ENCODE data around the gene CDK13. TPM values are rescaled to one million over a fixed set of nuclear protein-coding genes. Genes with fewer than 3 reads are reported as not detected.

The CDK13 gene
- total RNA-seq, 1 experiment from 2014 or later = 39.2 TPM

GRCh38 chr7:39978230-39978934 is 28.3 kb downstream of the CDK13 start (continued):
- TF ChIP-seq, protein P1, sequence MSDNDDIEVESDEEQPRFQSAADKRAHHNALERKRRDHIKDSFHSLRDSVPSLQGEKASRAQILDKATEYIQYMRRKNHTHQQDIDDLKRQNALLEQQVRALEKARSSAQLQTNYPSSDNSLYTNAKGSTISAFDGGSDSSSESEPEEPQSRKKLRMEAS (CRISPR knock-in tag; IDR thresholded peaks at IDR 0.05) = no peak
- TF ChIP-seq, protein P2, sequence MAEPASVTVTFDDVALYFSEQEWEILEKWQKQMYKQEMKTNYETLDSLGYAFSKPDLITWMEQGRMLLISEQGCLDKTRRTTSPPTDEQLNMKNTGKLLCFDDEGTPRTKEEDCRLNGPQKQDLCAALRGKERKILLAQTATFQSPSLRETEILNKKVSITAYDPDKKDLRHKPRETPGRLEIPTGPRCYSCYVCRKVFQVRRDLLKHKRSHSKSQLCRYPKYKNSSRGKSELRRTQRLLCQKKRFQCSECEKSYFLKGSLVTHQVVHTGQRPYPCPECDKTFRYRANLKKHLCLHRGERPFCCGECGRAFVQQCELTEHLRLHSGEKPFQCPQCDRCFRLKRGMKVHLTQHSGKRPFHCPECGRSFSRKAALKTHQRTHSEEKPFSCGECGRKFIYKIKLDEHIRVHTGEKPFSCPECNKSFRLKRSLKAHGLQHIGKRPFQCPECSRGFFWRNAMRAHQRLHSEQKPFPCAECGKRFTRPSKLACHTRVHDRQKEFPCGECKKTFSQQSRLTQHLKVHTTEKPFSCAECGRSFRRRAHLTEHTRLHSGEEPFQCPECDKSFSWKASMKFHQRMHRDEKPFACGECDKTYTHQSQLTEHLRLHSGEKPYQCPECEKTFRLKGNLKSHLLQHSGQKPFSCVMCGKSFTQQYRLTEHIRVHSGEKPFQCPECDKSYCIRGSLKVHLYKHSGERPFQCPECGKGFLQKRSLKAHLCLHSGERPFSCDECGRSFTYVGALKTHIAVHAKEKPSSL (CRISPR knock-in tag; conservative IDR thresholded peaks at IDR 0.05) = no peak
- TF ChIP-seq ZNF423 (CRISPR knock-in tag; IDR thresholded peaks at IDR 0.05) (no peak), SOX15 (CRISPR knock-in tag; IDR thresholded peaks at IDR 0.05) (no peak), ZNF232 (CRISPR knock-in tag; IDR thresholded peaks at IDR 0.05) (no peak), ZNF317 (CRISPR knock-in tag; IDR thresholded peaks at IDR 0.05; ENCODE audit: borderline replicate concordance, low read depth) (no peak), ZNF138 (CRISPR knock-in tag; conservative IDR thresholded peaks at IDR 0.05) (no peak), JAZF1 (CRISPR knock-in tag; IDR thresholded peaks at IDR 0.05) (no peak)
- TF ChIP-seq, protein P3, sequence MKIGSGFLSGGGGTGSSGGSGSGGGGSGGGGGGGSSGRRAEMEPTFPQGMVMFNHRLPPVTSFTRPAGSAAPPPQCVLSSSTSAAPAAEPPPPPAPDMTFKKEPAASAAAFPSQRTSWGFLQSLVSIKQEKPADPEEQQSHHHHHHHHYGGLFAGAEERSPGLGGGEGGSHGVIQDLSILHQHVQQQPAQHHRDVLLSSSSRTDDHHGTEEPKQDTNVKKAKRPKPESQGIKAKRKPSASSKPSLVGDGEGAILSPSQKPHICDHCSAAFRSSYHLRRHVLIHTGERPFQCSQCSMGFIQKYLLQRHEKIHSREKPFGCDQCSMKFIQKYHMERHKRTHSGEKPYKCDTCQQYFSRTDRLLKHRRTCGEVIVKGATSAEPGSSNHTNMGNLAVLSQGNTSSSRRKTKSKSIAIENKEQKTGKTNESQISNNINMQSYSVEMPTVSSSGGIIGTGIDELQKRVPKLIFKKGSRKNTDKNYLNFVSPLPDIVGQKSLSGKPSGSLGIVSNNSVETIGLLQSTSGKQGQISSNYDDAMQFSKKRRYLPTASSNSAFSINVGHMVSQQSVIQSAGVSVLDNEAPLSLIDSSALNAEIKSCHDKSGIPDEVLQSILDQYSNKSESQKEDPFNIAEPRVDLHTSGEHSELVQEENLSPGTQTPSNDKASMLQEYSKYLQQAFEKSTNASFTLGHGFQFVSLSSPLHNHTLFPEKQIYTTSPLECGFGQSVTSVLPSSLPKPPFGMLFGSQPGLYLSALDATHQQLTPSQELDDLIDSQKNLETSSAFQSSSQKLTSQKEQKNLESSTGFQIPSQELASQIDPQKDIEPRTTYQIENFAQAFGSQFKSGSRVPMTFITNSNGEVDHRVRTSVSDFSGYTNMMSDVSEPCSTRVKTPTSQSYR (CRISPR knock-in tag; IDR thresholded peaks at IDR 0.05) = no peak
- TF ChIP-seq, protein P4, sequence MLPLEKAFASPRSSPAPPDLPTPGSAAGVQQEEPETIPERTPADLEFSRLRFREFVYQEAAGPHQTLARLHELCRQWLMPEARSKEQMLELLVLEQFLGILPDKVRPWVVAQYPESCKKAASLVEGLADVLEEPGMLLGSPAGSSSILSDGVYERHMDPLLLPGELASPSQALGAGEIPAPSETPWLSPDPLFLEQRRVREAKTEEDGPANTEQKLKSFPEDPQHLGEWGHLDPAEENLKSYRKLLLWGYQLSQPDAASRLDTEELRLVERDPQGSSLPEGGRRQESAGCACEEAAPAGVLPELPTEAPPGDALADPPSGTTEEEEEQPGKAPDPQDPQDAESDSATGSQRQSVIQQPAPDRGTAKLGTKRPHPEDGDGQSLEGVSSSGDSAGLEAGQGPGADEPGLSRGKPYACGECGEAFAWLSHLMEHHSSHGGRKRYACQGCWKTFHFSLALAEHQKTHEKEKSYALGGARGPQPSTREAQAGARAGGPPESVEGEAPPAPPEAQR (CRISPR knock-in tag; IDR thresholded peaks at IDR 0.05) = no peak

GRCh38 chr7:39979406-39980073 is 29.5 kb downstream of the CDK13 start:
- ChIA-PET CTCF (interaction anchor here (1.0 to 2.2 kb wide), 3 partner anchors 58 to 83 kb away, joined by 3 to 8 read pairs (median 3); no protein-coding TSS in a partner anchor), POLR2A (no interaction called here)
- no peak for ATAC-seq
- Mint-ChIP-seq H3K27me3 (ENCODE audit: low read depth) (no peaks in the 10 kb centered on the region), H3K4me3 (no peak overlapping the region), H3K36me3 (0 out of 2 replicates have a peak, but pooled peaks cover 1% of the 10 kb centered on the region), H3K4me1 (peaks cover 8% of the 10 kb centered on the region), H3K9me3 (no peaks in the 10 kb centered on the region), H3K27ac (no peak overlapping the region)
- DNase-seq (ENCODE audit: low spot score) = no peak
- no peak for TF ChIP-seq IRF1 (CRISPR knock-in tag; IDR thresholded peaks at IDR 0.05)
- TF ChIP-seq, protein P5, sequence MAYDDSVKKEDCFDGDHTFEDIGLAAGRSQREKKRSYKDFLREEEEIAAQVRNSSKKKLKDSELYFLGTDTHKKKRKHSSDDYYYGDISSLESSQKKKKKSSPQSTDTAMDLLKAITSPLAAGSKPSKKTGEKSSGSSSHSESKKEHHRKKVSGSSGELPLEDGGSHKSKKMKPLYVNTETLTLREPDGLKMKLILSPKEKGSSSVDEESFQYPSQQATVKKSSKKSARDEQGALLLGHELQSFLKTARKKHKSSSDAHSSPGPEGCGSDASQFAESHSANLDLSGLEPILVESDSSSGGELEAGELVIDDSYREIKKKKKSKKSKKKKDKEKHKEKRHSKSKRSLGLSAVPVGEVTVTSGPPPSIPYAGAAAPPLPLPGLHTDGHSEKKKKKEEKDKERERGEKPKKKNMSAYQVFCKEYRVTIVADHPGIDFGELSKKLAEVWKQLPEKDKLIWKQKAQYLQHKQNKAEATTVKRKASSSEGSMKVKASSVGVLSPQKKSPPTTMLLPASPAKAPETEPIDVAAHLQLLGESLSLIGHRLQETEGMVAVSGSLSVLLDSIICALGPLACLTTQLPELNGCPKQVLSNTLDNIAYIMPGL (CRISPR knock-in tag; IDR thresholded peaks at IDR 0.05) = no peak
- TF ChIP-seq GTF2I (CRISPR knock-in tag; conservative IDR thresholded peaks at IDR 0.05) = no peak
- TF ChIP-seq, protein P6, sequence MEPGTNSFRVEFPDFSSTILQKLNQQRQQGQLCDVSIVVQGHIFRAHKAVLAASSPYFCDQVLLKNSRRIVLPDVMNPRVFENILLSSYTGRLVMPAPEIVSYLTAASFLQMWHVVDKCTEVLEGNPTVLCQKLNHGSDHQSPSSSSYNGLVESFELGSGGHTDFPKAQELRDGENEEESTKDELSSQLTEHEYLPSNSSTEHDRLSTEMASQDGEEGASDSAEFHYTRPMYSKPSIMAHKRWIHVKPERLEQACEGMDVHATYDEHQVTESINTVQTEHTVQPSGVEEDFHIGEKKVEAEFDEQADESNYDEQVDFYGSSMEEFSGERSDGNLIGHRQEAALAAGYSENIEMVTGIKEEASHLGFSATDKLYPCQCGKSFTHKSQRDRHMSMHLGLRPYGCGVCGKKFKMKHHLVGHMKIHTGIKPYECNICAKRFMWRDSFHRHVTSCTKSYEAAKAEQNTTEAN (CRISPR knock-in tag; IDR thresholded peaks at IDR 0.05) = no peak
- TF ChIP-seq, protein P7, sequence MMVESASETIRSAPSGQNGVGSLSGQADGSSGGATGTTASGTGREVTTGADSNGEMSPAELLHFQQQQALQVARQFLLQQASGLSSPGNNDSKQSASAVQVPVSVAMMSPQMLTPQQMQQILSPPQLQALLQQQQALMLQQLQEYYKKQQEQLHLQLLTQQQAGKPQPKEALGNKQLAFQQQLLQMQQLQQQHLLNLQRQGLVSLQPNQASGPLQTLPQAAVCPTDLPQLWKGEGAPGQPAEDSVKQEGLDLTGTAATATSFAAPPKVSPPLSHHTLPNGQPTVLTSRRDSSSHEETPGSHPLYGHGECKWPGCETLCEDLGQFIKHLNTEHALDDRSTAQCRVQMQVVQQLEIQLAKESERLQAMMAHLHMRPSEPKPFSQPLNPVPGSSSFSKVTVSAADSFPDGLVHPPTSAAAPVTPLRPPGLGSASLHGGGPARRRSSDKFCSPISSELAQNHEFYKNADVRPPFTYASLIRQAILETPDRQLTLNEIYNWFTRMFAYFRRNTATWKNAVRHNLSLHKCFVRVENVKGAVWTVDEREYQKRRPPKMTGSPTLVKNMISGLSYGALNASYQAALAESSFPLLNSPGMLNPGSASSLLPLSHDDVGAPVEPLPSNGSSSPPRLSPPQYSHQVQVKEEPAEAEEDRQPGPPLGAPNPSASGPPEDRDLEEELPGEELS (CRISPR knock-in tag; IDR thresholded peaks at IDR 0.05) = no peak
- TF ChIP-seq NFATC4 (CRISPR knock-in tag; IDR thresholded peaks at IDR 0.05) = no peak
- TF ChIP-seq, protein P8, sequence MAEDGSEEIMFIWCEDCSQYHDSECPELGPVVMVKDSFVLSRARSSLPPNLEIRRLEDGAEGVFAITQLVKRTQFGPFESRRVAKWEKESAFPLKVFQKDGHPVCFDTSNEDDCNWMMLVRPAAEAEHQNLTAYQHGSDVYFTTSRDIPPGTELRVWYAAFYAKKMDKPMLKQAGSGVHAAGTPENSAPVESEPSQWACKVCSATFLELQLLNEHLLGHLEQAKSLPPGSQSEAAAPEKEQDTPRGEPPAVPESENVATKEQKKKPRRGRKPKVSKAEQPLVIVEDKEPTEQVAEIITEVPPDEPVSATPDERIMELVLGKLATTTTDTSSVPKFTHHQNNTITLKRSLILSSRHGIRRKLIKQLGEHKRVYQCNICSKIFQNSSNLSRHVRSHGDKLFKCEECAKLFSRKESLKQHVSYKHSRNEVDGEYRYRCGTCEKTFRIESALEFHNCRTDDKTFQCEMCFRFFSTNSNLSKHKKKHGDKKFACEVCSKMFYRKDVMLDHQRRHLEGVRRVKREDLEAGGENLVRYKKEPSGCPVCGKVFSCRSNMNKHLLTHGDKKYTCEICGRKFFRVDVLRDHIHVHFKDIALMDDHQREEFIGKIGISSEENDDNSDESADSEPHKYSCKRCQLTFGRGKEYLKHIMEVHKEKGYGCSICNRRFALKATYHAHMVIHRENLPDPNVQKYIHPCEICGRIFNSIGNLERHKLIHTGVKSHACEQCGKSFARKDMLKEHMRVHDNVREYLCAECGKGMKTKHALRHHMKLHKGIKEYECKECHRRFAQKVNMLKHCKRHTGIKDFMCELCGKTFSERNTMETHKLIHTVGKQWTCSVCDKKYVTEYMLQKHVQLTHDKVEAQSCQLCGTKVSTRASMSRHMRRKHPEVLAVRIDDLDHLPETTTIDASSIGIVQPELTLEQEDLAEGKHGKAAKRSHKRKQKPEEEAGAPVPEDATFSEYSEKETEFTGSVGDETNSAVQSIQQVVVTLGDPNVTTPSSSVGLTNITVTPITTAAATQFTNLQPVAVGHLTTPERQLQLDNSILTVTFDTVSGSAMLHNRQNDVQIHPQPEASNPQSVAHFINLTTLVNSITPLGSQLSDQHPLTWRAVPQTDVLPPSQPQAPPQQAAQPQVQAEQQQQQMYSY (CRISPR knock-in tag; IDR thresholded peaks at IDR 0.05) = no peak

Measured in WTC11 (cell line).